Astrocyte of the spinal cord (primary cell): ENCODE data around the gene CLCN5.

Source experiments
- DNase-seq: peaks from one replicate; pipeline ENCODE4 v3.0.0; 2011; ENCODE audit warnings: low read depth, low spot score
- H3K4me3 ChIP-seq: 2 replicates; pipeline ENCODE4 v1.5.1; 2011; ENCODE audit warnings: low read depth, mild to moderate bottlenecking, low read length, moderate library complexity
- in situ Hi-C: cut with HindIII; loops from 2 replicates; pipeline ENCODE4 v1.10.0; 2017; ENCODE audit warnings: low sequenced_read_pairs
- TF ChIP-seq, protein P1 (sequence below): IDR thresholded peaks from 2 replicates; pipeline ENCODE4 v1.5.1; 2012; ENCODE audit warnings: low read depth, mild to moderate bottlenecking, low read length, inconsistent platforms

CLCN5 gene

GRCh38 chrX:49988143-49988542 is 65.7 kb downstream of the CLCN5 start:
- in situ Hi-C loops = no loop called here
- DNase-seq = no peak
- H3K4me3 ChIP-seq = no peak overlapping the region
- TF ChIP-seq, protein P1, sequence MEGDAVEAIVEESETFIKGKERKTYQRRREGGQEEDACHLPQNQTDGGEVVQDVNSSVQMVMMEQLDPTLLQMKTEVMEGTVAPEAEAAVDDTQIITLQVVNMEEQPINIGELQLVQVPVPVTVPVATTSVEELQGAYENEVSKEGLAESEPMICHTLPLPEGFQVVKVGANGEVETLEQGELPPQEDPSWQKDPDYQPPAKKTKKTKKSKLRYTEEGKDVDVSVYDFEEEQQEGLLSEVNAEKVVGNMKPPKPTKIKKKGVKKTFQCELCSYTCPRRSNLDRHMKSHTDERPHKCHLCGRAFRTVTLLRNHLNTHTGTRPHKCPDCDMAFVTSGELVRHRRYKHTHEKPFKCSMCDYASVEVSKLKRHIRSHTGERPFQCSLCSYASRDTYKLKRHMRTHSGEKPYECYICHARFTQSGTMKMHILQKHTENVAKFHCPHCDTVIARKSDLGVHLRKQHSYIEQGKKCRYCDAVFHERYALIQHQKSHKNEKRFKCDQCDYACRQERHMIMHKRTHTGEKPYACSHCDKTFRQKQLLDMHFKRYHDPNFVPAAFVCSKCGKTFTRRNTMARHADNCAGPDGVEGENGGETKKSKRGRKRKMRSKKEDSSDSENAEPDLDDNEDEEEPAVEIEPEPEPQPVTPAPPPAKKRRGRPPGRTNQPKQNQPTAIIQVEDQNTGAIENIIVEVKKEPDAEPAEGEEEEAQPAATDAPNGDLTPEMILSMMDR = no peak

GRCh38 chrX:49991758-49992157 is 69.4 kb downstream of the CLCN5 start:
- in situ Hi-C loops = no loop called here
- DNase-seq = no peak
- H3K4me3 ChIP-seq = no peak overlapping the region
- TF ChIP-seq, protein P1 = no peak

DNA sequence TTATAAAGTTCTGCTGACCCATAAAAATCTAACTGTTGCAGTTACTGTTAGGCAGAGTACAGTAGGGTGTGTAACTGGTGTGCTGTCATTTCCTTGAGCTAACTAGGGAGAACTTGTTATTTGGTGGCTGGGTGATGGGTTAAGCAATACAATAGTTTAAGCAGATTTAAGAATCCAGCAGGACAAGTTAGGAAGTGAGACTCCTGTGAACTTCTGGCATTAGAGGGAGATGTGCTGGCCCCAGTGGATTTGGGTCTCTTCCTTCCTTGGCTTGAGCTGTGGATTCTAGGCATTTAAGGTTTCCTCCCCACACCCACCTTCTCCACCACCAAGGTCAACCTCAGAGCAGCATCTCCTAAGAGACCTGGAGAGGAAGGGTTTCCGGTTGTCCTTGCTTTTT is 70.5 kb downstream of the CLCN5 start:
- DNase-seq = no peak
- H3K4me3 ChIP-seq = no peak overlapping the region
- TF ChIP-seq, protein P1 = no peak
- in situ Hi-C loops = no loop called here

- no peak overlapping the region for H3K4me3 ChIP-seq
- no peak for DNase-seq
- TF ChIP-seq, protein P1 = no peak
- in situ Hi-C loops = no loop called here
Measured at GRCh38 chrX:49993661-49994060, 71.3 kb downstream of the CLCN5 start.

- in situ Hi-C loops = no loop called here
- TF ChIP-seq, protein P1 = no peak
- peak; percentile 50 for DNase-seq
- H3K4me3 ChIP-seq = no peak overlapping the region
Measured at GRCh38 chrX:49995107-49995731, 72.8 kb downstream of the CLCN5 start.

DNA sequence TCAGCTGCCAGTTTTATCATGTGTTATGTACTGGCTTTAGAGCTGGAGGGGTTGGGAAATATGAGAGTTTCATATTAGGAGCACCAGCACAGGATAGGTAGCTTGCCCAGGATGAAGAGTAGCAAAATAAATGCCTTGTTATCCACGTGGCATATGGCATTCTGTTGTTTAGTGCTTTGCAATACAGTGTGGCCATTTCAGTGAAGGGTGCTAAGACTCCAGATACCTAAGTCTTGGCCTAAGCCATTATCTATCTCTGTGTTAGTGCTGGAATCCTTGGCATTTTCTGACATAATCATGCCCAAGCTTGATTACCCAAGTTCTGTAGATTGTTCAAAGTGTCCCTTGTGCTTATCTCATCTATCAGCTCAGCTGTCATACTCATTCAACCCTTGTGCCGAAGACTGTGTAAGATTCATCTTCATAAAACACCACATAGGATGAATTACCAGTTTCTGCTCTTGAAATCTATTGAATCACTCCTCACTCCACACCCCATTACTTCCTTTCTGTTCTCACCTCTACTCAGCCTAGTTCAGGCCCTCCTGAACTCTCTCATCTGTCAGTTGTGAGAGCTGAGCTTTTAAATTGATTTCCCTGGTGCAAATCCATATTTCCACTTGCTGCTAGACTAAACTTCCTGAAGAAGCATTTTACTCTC is 73.5 kb downstream of the CLCN5 start:
- H3K4me3 ChIP-seq = no peak overlapping the region
- TF ChIP-seq, protein P1 = no peak
- in situ Hi-C loops = no loop called here
- no peak for DNase-seq
